ENCODE measurements around the gene DIAPH3. TPM values are rescaled to one million over a fixed set of nuclear protein-coding genes. Genes with fewer than 3 reads are reported as not detected.

The DIAPH3 gene
- total and polyA plus RNA-seq, 2 of the 8 experiments (the other 6 are each of a cell fraction or from before 2014, with no cell fraction given): 8.0 to 30.8 TPM

- no peak overlapping the region for H2AFZ ChIP-seq (ENCODE audit: low read length)
- H3K4ac ChIP-seq (replicated peaks; ENCODE audit: insufficient read length, low read depth, low read length): no peak overlapping the region
- H3K23ac ChIP-seq (ENCODE audit: insufficient read length): no peak overlapping the region
- no peaks in the 10 kb centered on the region; a peak in 1 of 8 replicates for H3K36me3 ChIP-seq (ENCODE audit: control insufficient read depth in 2 of 4, insufficient read depth in 4 of 4, low read length in 3 of 4)
- no peak overlapping the region for H3K56ac ChIP-seq (replicated peaks; ENCODE audit: insufficient read length, low read depth, low read length)
- H3K9me3 ChIP-seq (ENCODE audit: insufficient read depth in 2 of 2, low read depth in 1 of 2, low read length in 1 of 2): no peaks in the 10 kb centered on the region
- H3K4me1 ChIP-seq (replicated peaks in 1 of 4; ENCODE audit: control insufficient read depth in 3 of 4, insufficient read depth in 4 of 4, low read length in 3 of 4): no peaks in the 10 kb centered on the region; a peak in 1 of 7 replicates
- CTCF ChIA-PET (ENCODE audit: partially characterized antibody): interaction anchor here (0.6 to 8.5 kb wide), 49 partner anchors 10 to 1323 kb away, joined by 3 to 94 read pairs (median 4); no protein-coding TSS in a partner anchor
- no peaks in the 10 kb centered on the region for H3K27me3 ChIP-seq (replicated peaks in 1 of 4; ENCODE audit: control insufficient read depth in 3 of 4, extremely low read depth in 1 of 4, insufficient read depth in 3 of 4, low read length in 3 of 4)
- no peak overlapping the region for H4K8ac ChIP-seq (ENCODE audit: extremely low read depth, insufficient read depth, low read length)
- no peaks in the 10 kb centered on the region for H3K79me1 ChIP-seq (ENCODE audit: low read depth, low read length)
- POLR2A ChIA-PET (ENCODE audit: partially characterized antibody): no interaction called here
- no peak overlapping the region for H3K18ac ChIP-seq (ENCODE audit: extremely low read depth, low read length)
- no peak overlapping the region for H3K9ac ChIP-seq (replicated peaks in 1 of 4; ENCODE audit: extremely low read depth in 1 of 4, low read depth in 3 of 4, low read length in 3 of 4)
- H2BK20ac ChIP-seq (ENCODE audit: low read length): no peak overlapping the region
- H2BK5ac ChIP-seq (ENCODE audit: low read depth, low read length): no peak overlapping the region
- H3K14ac ChIP-seq (ENCODE audit: insufficient read length): no peak overlapping the region
- no peak overlapping the region for H3K4me3 ChIP-seq (ENCODE audit: extremely low read depth in 1 of 4, insufficient read depth in 2 of 4, low read depth in 3 of 4, low read length in 4 of 4)
- no peak overlapping the region for H2BK15ac ChIP-seq (ENCODE audit: low read length)
- no peak overlapping the region for H2AK5ac ChIP-seq (ENCODE audit: low read depth, low read length)
- H4K20me1 ChIP-seq (replicated peaks in 1 of 2; ENCODE audit: control insufficient read depth in 1 of 2, insufficient read depth in 2 of 2, low read length in 2 of 2): no peaks in the 10 kb centered on the region
- no peak overlapping the region for H4K5ac ChIP-seq (ENCODE audit: insufficient read length, low read depth, low read length)
- H3K23me2 ChIP-seq (ENCODE audit: low read depth, low read length): no peaks in the 10 kb centered on the region
- H2BK12ac ChIP-seq (ENCODE audit: low read depth, low read length): no peak overlapping the region
- H3K4me2 ChIP-seq (ENCODE audit: insufficient read depth in 1 of 2, low read depth in 2 of 2, low read length in 2 of 2): no peak overlapping the region
- no peak overlapping the region for H4K91ac ChIP-seq (replicated peaks; ENCODE audit: insufficient read length, low read length)
- H3K27ac ChIP-seq (ENCODE audit: low read depth, low read length): no peak overlapping the region
- TF ChIP-seq CREB1 (IDR thresholded peaks at IDR 0.05) (no peak), KDM1A (IDR thresholded peaks at IDR 0.05; ENCODE audit: borderline replicate concordance, low read length) (no peak), TCF12 (IDR thresholded peaks at IDR 0.05; ENCODE audit: low read depth, low read length) (no peak), RAD21 (IDR thresholded peaks at IDR 0.05 in 1 of 2, conservative IDR thresholded peaks at IDR 0.05 in 1 of 2; ENCODE audit: low read depth in 2 of 2, low read length in 2 of 2) (peak; percentile 73 to 75), EZH2 (IDR thresholded peaks at IDR 0.05; ENCODE audit: low read depth, low read length, severe bottlenecking) (no peak), CTCF (IDR thresholded peaks at IDR 0.05; ENCODE audit: control extremely low read depth in 1 of 3, insufficient read depth in 1 of 3, low read depth in 1 of 3, low read length in 3 of 3) (peak in 2 of 3 experiments; percentile 51 to 52; a peak in 3 of 4 replicates)
- DNase-seq (ENCODE audit: low read depth in 1 of 2, low spot score in 2 of 2) (no peak), FAIRE-seq (no peak)
- H3K79me2 ChIP-seq (ENCODE audit: control insufficient read depth in 1 of 2, insufficient read depth in 2 of 2, low read length in 2 of 2): no peaks in the 10 kb centered on the region
- no peak overlapping the region for H2BK120ac ChIP-seq (replicated peaks; ENCODE audit: low read depth, low read length)
Measured at GRCh38 chr13:59771272-59771671, 392.5 kb downstream of the DIAPH3 start.

Measured in H1 (cell line).